H1 (cell line): ENCODE measurements around the gene CCDC33. TPM values are rescaled to one million over a fixed set of nuclear protein-coding genes. Genes with fewer than 3 reads are reported as not detected.

Source experiments
- CTCF ChIA-PET: fragments of 300-600 bp; sonication (Branson Sonifier 250); formaldehyde crosslinking; loops from one replicate; lab custom pipeline; 2021; ENCODE audit not compliant: partially characterized antibody; lab: Charles Lee
- POLR2A ChIA-PET: fragments of 300-600 bp; sonication (Branson Sonifier 250); formaldehyde crosslinking; loops from one replicate; lab custom pipeline; 2021; ENCODE audit warnings: inconsistent platforms; ENCODE audit not compliant: partially characterized antibody; lab: Charles Lee
- DNase-seq, 2 experiments: peaks; one replicate each; pipeline versions ENCODE4 v3.0.0 to v3.0.0-alpha.2; 2010 to 2022; ENCODE audit warnings: low spot score in 2 of 2, low read depth in 1 of 2, mixed read lengths in 1 of 2
- FAIRE-seq: peaks from 2 replicates; lab custom pipeline; 2011; peaks lifted over from hg19 to GRCh38; lab: Jason Lieb, UNC
- H2AFZ ChIP-seq: 2 replicates; pipeline ENCODE4 v1.8.1; 2012; ENCODE audit warnings: low read length, inconsistent platforms
- H2AK5ac ChIP-seq: 2 replicates; pipeline ENCODE4 v1.6.1; 2013; ENCODE audit warnings: low read depth, low read length
- H2BK120ac ChIP-seq: replicated peaks from 2 replicates; pipeline ENCODE3; 2013; ENCODE audit warnings: low read depth, low read length, inconsistent platforms
- H2BK12ac ChIP-seq: 2 replicates; pipeline ENCODE4 v1.6.1; 2013; ENCODE audit warnings: low read depth, low read length
- H2BK15ac ChIP-seq: 2 replicates; pipeline ENCODE4 v1.6.1; 2013; ENCODE audit warnings: low read length
- H2BK20ac ChIP-seq: 2 replicates; pipeline ENCODE4 v1.6.1; 2013; ENCODE audit warnings: low read length
- H2BK5ac ChIP-seq: 2 replicates; pipeline ENCODE4 v1.6.1; 2013; ENCODE audit warnings: low read depth, low read length
- H3K14ac ChIP-seq: 2 replicates; pipeline ENCODE4 v1.6.1; 2013; ENCODE audit warnings: inconsistent platforms; ENCODE audit not compliant: insufficient read length
- H3K18ac ChIP-seq: 2 replicates; pipeline ENCODE4 v1.6.1; 2013; ENCODE audit warnings: low read length; ENCODE audit errors: extremely low read depth
- H3K23ac ChIP-seq: 2 replicates; pipeline ENCODE4 v1.6.1; 2013; ENCODE audit warnings: inconsistent platforms; ENCODE audit not compliant: insufficient read length
- H3K23me2 ChIP-seq: 2 replicates; pipeline ENCODE4 v1.6.1; 2013; ENCODE audit warnings: low read depth, low read length
- H3K27ac ChIP-seq: 2 replicates; pipeline ENCODE4 v1.6.1; 2011; ENCODE audit warnings: low read depth, low read length, inconsistent platforms
- H3K27me3 ChIP-seq, 4 experiments: replicated peaks in 1 of 4; 1 replicate in 1 of 4; 2 replicates in 3 of 4; pipeline versions ENCODE4 v1.6.1 to v1.8.1; 2011 to 2013; ENCODE audit warnings: low read length in 3 of 4, mild to moderate bottlenecking in 3 of 4, inconsistent platforms in 2 of 4, mixed read lengths in 2 of 4, moderate library complexity in 1 of 4; ENCODE audit not compliant: control insufficient read depth in 3 of 4, insufficient read depth in 3 of 4; ENCODE audit errors: extremely low read depth in 1 of 4
- H3K36me3 ChIP-seq, 4 experiments: 2 replicates each; pipeline versions ENCODE4 v1.6.1 to v1.8.1; 2011 to 2013; ENCODE audit warnings: mild to moderate bottlenecking in 4 of 4, low read length in 3 of 4, moderate library complexity in 2 of 4, control low read depth in 1 of 4, inconsistent platforms in 1 of 4; ENCODE audit not compliant: insufficient read depth in 4 of 4, control insufficient read depth in 2 of 4
- H3K4ac ChIP-seq: replicated peaks from 2 replicates; pipeline ENCODE3; 2013; ENCODE audit warnings: low read length, low read depth, mixed read lengths, inconsistent platforms; ENCODE audit not compliant: insufficient read length
- H3K4me1 ChIP-seq, 4 experiments: replicated peaks in 1 of 4; 1 replicate in 1 of 4; 2 replicates in 3 of 4; pipeline versions ENCODE4 v1.6.1 to v1.8.1; 2011 to 2013; ENCODE audit warnings: low read length in 3 of 4, inconsistent platforms in 2 of 4, mixed read lengths in 1 of 4; ENCODE audit not compliant: insufficient read depth in 4 of 4, control insufficient read depth in 3 of 4
- H3K4me2 ChIP-seq, 2 experiments: 2 replicates each; pipeline versions ENCODE4 v1.6.1 to v1.8.1; 2011 to 2013; ENCODE audit warnings: low read depth in 2 of 2, low read length in 2 of 2, control low read depth in 1 of 2, inconsistent platforms in 1 of 2, mild to moderate bottlenecking in 1 of 2; ENCODE audit not compliant: insufficient read depth in 1 of 2
- H3K4me3 ChIP-seq, 4 experiments: fragments of 200-600, 300-600 bp in 1 of 4; sonication (generic), shearing (Covaris generic), sonication (Bioruptor Twin) in 1 of 4; 2 replicates each; pipeline versions ENCODE4 v1.5.1 to v1.8.1; 2011 to 2016; ENCODE audit warnings: low read length in 4 of 4, low read depth in 3 of 4, control low read depth in 2 of 4, inconsistent platforms in 2 of 4, mild to moderate bottlenecking in 2 of 4, mixed read lengths in 1 of 4, moderate library complexity in 1 of 4; ENCODE audit not compliant: insufficient read depth in 2 of 4; ENCODE audit errors: extremely low read depth in 1 of 4
- H3K56ac ChIP-seq: replicated peaks from 2 replicates; pipeline ENCODE3; 2013; ENCODE audit warnings: low read depth, mild to moderate bottlenecking, mixed read lengths, low read length, inconsistent platforms; ENCODE audit not compliant: insufficient read length
- H3K79me1 ChIP-seq: 2 replicates; pipeline ENCODE4 v1.6.1; 2013; ENCODE audit warnings: low read depth, low read length, control low read depth
- H3K79me2 ChIP-seq, 2 experiments: 2 replicates each; pipeline versions ENCODE4 v1.6.1 to v1.8.1; 2012 to 2013; ENCODE audit warnings: low read length in 2 of 2, mild to moderate bottlenecking in 2 of 2, inconsistent platforms in 1 of 2; ENCODE audit not compliant: insufficient read depth in 2 of 2, control insufficient read depth in 1 of 2
- H3K9ac ChIP-seq, 4 experiments: replicated peaks in 1 of 4; 1 replicate in 1 of 4; 2 replicates in 3 of 4; pipeline versions ENCODE4 v1.6.1 to v1.8.1; 2011 to 2013; ENCODE audit warnings: low read depth in 3 of 4, low read length in 3 of 4, control low read depth in 2 of 4, mild to moderate bottlenecking in 2 of 4, moderate library complexity in 2 of 4, inconsistent platforms in 1 of 4; ENCODE audit errors: extremely low read depth in 1 of 4
- H3K9me3 ChIP-seq, 2 experiments: 2 replicates each; pipeline versions ENCODE4 v1.6.1 to v1.8.1; 2012 to 2013; ENCODE audit warnings: mild to moderate bottlenecking in 2 of 2, moderate library complexity in 2 of 2, control low read depth in 1 of 2, inconsistent platforms in 1 of 2, low read depth in 1 of 2, low read length in 1 of 2, mixed read lengths in 1 of 2; ENCODE audit not compliant: insufficient read depth in 2 of 2
- H4K20me1 ChIP-seq, 2 experiments: replicated peaks in 1 of 2; 2 replicates each; pipeline versions ENCODE3 to v1.8.1; 2011 to 2013; ENCODE audit warnings: inconsistent platforms in 2 of 2, low read length in 2 of 2, mild to moderate bottlenecking in 1 of 2; ENCODE audit not compliant: insufficient read depth in 2 of 2, control insufficient read depth in 1 of 2
- H4K5ac ChIP-seq: 2 replicates; pipeline ENCODE4 v1.6.1; 2013; ENCODE audit warnings: low read length, low read depth, mixed read lengths, inconsistent platforms; ENCODE audit not compliant: insufficient read length
- H4K8ac ChIP-seq: 2 replicates; pipeline ENCODE4 v1.8.0; 2013; ENCODE audit warnings: mild to moderate bottlenecking, moderate library complexity, low read length, inconsistent platforms; ENCODE audit not compliant: insufficient read depth; ENCODE audit errors: extremely low read depth
- H4K91ac ChIP-seq: replicated peaks from 2 replicates; pipeline ENCODE3; 2013; ENCODE audit warnings: low read length, mixed read lengths, inconsistent platforms; ENCODE audit not compliant: insufficient read length
- CEBPB ChIP-seq: IDR thresholded peaks from 2 replicates; pipeline ENCODE4 v1.6.1; 2012; ENCODE audit warnings: low read depth, low read length
- NRF1 ChIP-seq: IDR thresholded peaks from 2 replicates; pipeline ENCODE4 v1.6.1; 2011; ENCODE audit warnings: mild to moderate bottlenecking, low read depth, low read length, improper control_type of control experiment
- SIRT6 ChIP-seq: IDR thresholded peaks from one replicate; pipeline ENCODE4 v1.7.1; 2012; ENCODE audit warnings: low read length, inconsistent platforms
- WGBS, 2 experiments: shearing (Covaris generic) in 1 of 2; methylation state at CpG; one replicate each; pipeline versions ENCODE4 v1.1.6 to v1.1.7; 2013 to 2015; ENCODE audit warnings: low lambda C conversion rate in 2 of 2, mixed read lengths in 2 of 2, inconsistent platforms in 1 of 2, low coverage in 1 of 2, missing lambda C conversion rate in 1 of 2; ENCODE audit not compliant: insufficient replicate concordance in 2 of 2, insufficient coverage in 1 of 2, insufficient read length in 1 of 2; ENCODE audit errors: extremely low coverage in 1 of 2, missing lambda C conversion rate in 1 of 2; 5-methylcytosine and 5-hydroxymethylcytosine counted together
- polyA plus RNA-seq, 7 experiments: library from polyadenylated mRNA; depleted of rRNA in 3 of 7; stranded (reverse) in 5 of 7; unstranded in 2 of 7; fragments of >200 nt in 5 of 7; fragments of 200-250 nt in 2 of 7; gene quantifications; 1 replicate in 5 of 7; 2 replicates in 1 of 7; 4 replicates in 1 of 7; pipeline versions ENCODE4 v1.2.1 to v1.2.3, GENCODE V29; 2011 to 2013; ENCODE audit warnings: missing spikeins in 2 of 7, mixed read lengths in 2 of 7
- total RNA-seq: library from RNA; stranded (reverse); fragmentation: NEBNext Ultra II Directional; extraction: Animal tissue kit (Norgen Biotek cat#: 25700); gene quantifications from 2 replicates; pipeline ENCODE4 v1.2.1, GENCODE V29; 2021

CCDC33 gene
- total and polyA plus RNA-seq, 2 of the 8 experiments (the other 6 are each of a cell fraction or from before 2014, with no cell fraction given) = 2.0 to 2.7 TPM

DNA sequence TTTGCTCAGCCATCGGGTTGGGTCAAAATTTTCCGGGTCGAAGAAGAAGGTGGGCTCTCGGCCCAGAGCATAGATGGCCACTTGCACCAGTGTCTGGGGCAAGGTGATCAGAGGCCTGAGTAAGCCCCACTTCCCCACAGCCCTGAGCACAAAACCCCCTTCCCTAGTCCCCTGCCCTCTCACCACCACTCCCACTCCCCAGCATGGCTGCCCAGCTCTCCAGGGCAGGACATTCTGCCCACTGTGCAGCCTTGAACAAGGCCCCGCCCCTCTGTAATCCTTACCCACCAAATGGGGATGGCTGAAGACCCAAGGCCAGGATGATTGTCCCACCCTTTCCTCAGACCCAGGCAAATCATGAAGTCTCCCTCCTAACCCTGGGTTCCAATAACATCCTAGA, 102.5 kb downstream of the CCDC33 start:
- no peak overlapping the region for H2BK15ac ChIP-seq
- 93% methylated on average over 5 of the region's 5 CpGs; no CpG with 5 or more reads in 1 of the 2 experiments for WGBS, 2 experiments
- no peaks in the 10 kb centered on the region; a peak in 1 of 8 replicates for H3K36me3 ChIP-seq
- POLR2A ChIA-PET = no interaction called here
- H3K23me2 ChIP-seq = no peaks in the 10 kb centered on the region
- FAIRE-seq (no peak), DNase-seq (no peak)
- TF ChIP-seq SIRT6 = no peak
- TF ChIP-seq NRF1 = no peak
- TF ChIP-seq CEBPB = no peak
- no peak overlapping the region for H4K8ac ChIP-seq
- no peak overlapping the region for H2AFZ ChIP-seq
- H3K27me3 ChIP-seq = no peaks in the 10 kb centered on the region
- H3K79me1 ChIP-seq = no peaks in the 10 kb centered on the region
- H3K4ac ChIP-seq = no peak overlapping the region
- H3K23ac ChIP-seq = no peak overlapping the region
- no peak overlapping the region for H3K9ac ChIP-seq
- no peak overlapping the region for H2BK120ac ChIP-seq
- no peak overlapping the region for H3K4me3 ChIP-seq
- no peak overlapping the region for H3K56ac ChIP-seq
- no peak overlapping the region for H3K18ac ChIP-seq
- H3K79me2 ChIP-seq = no peaks in the 10 kb centered on the region
- H3K4me1 ChIP-seq = no peaks in the 10 kb centered on the region; a peak in 1 of 7 replicates
- no peak overlapping the region for H2BK12ac ChIP-seq
- H2BK20ac ChIP-seq = no peak overlapping the region
- no peak overlapping the region for H3K27ac ChIP-seq
- no peak overlapping the region for H3K4me2 ChIP-seq
- H4K5ac ChIP-seq = no peak overlapping the region
- H2AK5ac ChIP-seq = no peak overlapping the region
- H3K9me3 ChIP-seq = no peaks in the 10 kb centered on the region
- no peak overlapping the region for H4K91ac ChIP-seq
- no peaks in the 10 kb centered on the region for H4K20me1 ChIP-seq
- no peak overlapping the region for H3K14ac ChIP-seq
- CTCF ChIA-PET = interaction anchor here (1.3 to 9.4 kb wide), 2 partner anchors 17 to 204 kb away, joined by 3 to 75 read pairs; no protein-coding TSS in a partner anchor
- no peak overlapping the region for H2BK5ac ChIP-seq
